Activated CD8-positive, alpha-beta T cell treated with anti-CD3 and anti-CD28 coated beads for 36 hours (primary cell): Measurements from ENCODE around the gene HJURP. TPM values are rescaled to one million over a fixed set of nuclear protein-coding genes. Genes with fewer than 3 reads are reported as not detected.
"Not testable (repeated sequence)": the region's sequence is repeated elsewhere in the genome, so short reads cannot be mapped to it uniquely, and the experiment has no call there.

Source experiments
- ATAC-seq: fragments of 200-7000 bp; cut with Tn5 transposase; one replicate; pipeline ENCODE4 v1.10.0; 2021; ENCODE audit warnings: mild to moderate bottlenecking, moderate library complexity
- CTCF ChIA-PET: fragments of 350-600 bp; sonication (Branson Sonifier 250); formaldehyde crosslinking; loops from one replicate; lab custom pipeline; 2021; ENCODE audit warnings: antibody characterized with exemption; lab: Charles Lee
- POLR2A ChIA-PET: fragments of 350-600 bp; sonication (Branson Sonifier 250); formaldehyde crosslinking; loops from one replicate; lab custom pipeline; 2021; ENCODE audit warnings: antibody characterized with exemption; lab: Charles Lee
- DNase-seq: peaks from one replicate; pipeline ENCODE4 v3.0.0-alpha.2; 2020
- H3K27ac Mint-ChIP-seq: one replicate; pipeline ENCODE4 v1.8.0; 2021; ENCODE audit warnings: mild to moderate bottlenecking, mixed read lengths
- H3K27me3 Mint-ChIP-seq: one replicate; pipeline ENCODE4 v1.8.0; 2021; ENCODE audit warnings: mixed read lengths
- H3K36me3 Mint-ChIP-seq: one replicate; pipeline ENCODE4 v1.8.0; 2021; ENCODE audit warnings: low read depth, mixed read lengths
- H3K4me1 Mint-ChIP-seq: one replicate; pipeline ENCODE4 v1.8.0; 2021; ENCODE audit warnings: low read depth, mixed read lengths
- H3K4me3 Mint-ChIP-seq: one replicate; pipeline ENCODE4 v1.8.0; 2021; ENCODE audit warnings: mild to moderate bottlenecking, moderate library complexity, mixed read lengths
- H3K9me3 Mint-ChIP-seq: one replicate; pipeline ENCODE4 v1.8.0; 2021; ENCODE audit warnings: mixed read lengths
- intact Hi-C: fragments of 100-400 bp; cut with micrococcal nuclease; formaldehyde crosslinking; loops from one replicate; pipeline ENCODE4 v1.10.0; 2022
- total RNA-seq, 2 experiments: library from RNA; stranded (reverse); gene quantifications; one replicate each; pipeline ENCODE4 v1.2.3, GENCODE V29; 2021
- TF ChIP-seq, protein P1 (sequence below): fragments of 200-600 bp; IDR thresholded peaks from one replicate; pipeline ENCODE4 v1.8.0; 2022; ENCODE audit warnings: antibody characterized with exemption, mild to moderate bottlenecking

HJURP gene
- total RNA-seq, 2 experiments from 2014 or later: 79.8 to 83.6 TPM

GRCh38 chr2:233882353-233882752 lies 28.0 kb upstream of the HJURP start:
- Mint-ChIP-seq H3K27ac (no peak overlapping the region), H3K4me3 (no peak overlapping the region), H3K36me3 (no peaks in the 10 kb centered on the region)

GRCh38 chr2:233872125-233872524 lies 17.8 kb upstream of the HJURP start:
- H3K27me3 Mint-ChIP-seq: peaks cover 27% of the 10 kb centered on the region
- H3K4me1 Mint-ChIP-seq, intact Hi-C loops, POLR2A ChIA-PET, H3K36me3 Mint-ChIP-seq, H3K4me3 Mint-ChIP-seq, H3K9me3 Mint-ChIP-seq, H3K27ac Mint-ChIP-seq, ATAC-seq, DNase-seq: not testable (repeated sequence)
- CTCF ChIA-PET: interaction anchor here (0.6 kb wide), 1 partner anchor 510 kb away, joined by 3 read pairs; no protein-coding TSS in a partner anchor

More at GRCh38 chr2:233882353-233882752, 28.0 kb upstream of the HJURP start:
- ATAC-seq (no peak), DNase-seq (no peak)
- POLR2A ChIA-PET: no interaction called here
- Mint-ChIP-seq H3K9me3 (peaks cover 15% of the 10 kb centered on the region), H3K4me1 (no peaks in the 10 kb centered on the region), H3K27me3 (peaks cover 17% of the 10 kb centered on the region)
- intact Hi-C loops: no loop called here
- CTCF ChIA-PET: no interaction called here
- TF ChIP-seq, protein P1, sequence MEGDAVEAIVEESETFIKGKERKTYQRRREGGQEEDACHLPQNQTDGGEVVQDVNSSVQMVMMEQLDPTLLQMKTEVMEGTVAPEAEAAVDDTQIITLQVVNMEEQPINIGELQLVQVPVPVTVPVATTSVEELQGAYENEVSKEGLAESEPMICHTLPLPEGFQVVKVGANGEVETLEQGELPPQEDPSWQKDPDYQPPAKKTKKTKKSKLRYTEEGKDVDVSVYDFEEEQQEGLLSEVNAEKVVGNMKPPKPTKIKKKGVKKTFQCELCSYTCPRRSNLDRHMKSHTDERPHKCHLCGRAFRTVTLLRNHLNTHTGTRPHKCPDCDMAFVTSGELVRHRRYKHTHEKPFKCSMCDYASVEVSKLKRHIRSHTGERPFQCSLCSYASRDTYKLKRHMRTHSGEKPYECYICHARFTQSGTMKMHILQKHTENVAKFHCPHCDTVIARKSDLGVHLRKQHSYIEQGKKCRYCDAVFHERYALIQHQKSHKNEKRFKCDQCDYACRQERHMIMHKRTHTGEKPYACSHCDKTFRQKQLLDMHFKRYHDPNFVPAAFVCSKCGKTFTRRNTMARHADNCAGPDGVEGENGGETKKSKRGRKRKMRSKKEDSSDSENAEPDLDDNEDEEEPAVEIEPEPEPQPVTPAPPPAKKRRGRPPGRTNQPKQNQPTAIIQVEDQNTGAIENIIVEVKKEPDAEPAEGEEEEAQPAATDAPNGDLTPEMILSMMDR: no peak

- DNase-seq (no peak), ATAC-seq (no peak)
- ChIA-PET POLR2A (no interaction called here), CTCF (interaction anchor here (0.6 kb wide), 1 partner anchor 510 kb away, joined by 3 read pairs; no protein-coding TSS in a partner anchor)
- Mint-ChIP-seq H3K27ac (no peak overlapping the region), H3K27me3 (peaks cover 27% of the 10 kb centered on the region), H3K36me3 (peaks cover 15% of the 10 kb centered on the region), H3K9me3 (peaks cover 8% of the 10 kb centered on the region), H3K4me1 (peaks cover 3% of the 10 kb centered on the region), H3K4me3 (no peak overlapping the region)
- TF ChIP-seq, protein P1: no peak
- intact Hi-C loops: no loop called here
These were observed 17.1 kb upstream of the HJURP start for GRCh38 chr2:233871432-233871831.

- H3K9me3 Mint-ChIP-seq: peaks cover 8% of the 10 kb centered on the region
- H3K27me3 Mint-ChIP-seq: peaks cover 13% of the 10 kb centered on the region
- H3K27ac Mint-ChIP-seq: peak within 1 kb of the TSS; percentile 83
- peak within 1 kb of the TSS; percentile 82 for H3K4me3 Mint-ChIP-seq
- POLR2A ChIA-PET: interaction anchor here (0.6 kb wide), 1 partner anchor 13 kb away, joined by 3 read pairs; no protein-coding TSS in a partner anchor
- H3K4me1 Mint-ChIP-seq: peaks cover 3% of the 10 kb centered on the region
- intact Hi-C loops: no loop called here
- TF ChIP-seq, protein P1: no peak
- CTCF ChIA-PET: interaction anchor here (0.9 to 3.0 kb wide), 3 partner anchors 10 to 676 kb away, joined by 3 to 23 read pairs (median 3); no protein-coding TSS in a partner anchor
- peak; percentile 93 for ATAC-seq
- peak; percentile 58 for DNase-seq
- H3K36me3 Mint-ChIP-seq: peaks cover 23% of the 10 kb centered on the region
These were observed 13.7 kb upstream of the HJURP start, which contains the start of gene MSL3B for GRCh38 chr2:233867993-233868532. MSL3B (minus strand) TSS chr2:233868386.

GRCh38 chr2:233866479-233866878 lies 12.1 kb upstream of the HJURP start:
- intact Hi-C loops: no loop called here
- TF ChIP-seq, protein P1: no peak
- Mint-ChIP-seq H3K4me3 (no peak overlapping the region), H3K27me3 (peaks cover 4% of the 10 kb centered on the region), H3K27ac (no peak overlapping the region), H3K4me1 (peaks cover 3% of the 10 kb centered on the region), H3K9me3 (peaks cover 8% of the 10 kb centered on the region), H3K36me3 (peaks cover 23% of the 10 kb centered on the region)
- DNase-seq: no peak
- CTCF ChIA-PET: interaction anchor here (1.5 to 3.0 kb wide), 2 partner anchors 9 to 11 kb away, joined by 4 to 23 read pairs; no protein-coding TSS in a partner anchor
- POLR2A ChIA-PET: interaction anchor here (1.0 kb wide), 1 partner anchor 12 kb away, joined by 3 read pairs; the partner anchor contains the start of gene HJURP
- ATAC-seq: no peak
